ENCODE measurements around the gene BRAF.
A peak's percentile ranks its signal among the peaks of the same experiment; 100 is the strongest.
"Not testable (repeated sequence)": the region's sequence is repeated elsewhere in the genome, so short reads cannot be mapped to it uniquely, and the experiment has no call there.

Gene BRAF

GRCh38 chr7:140918236-140918635, 6.5 kb downstream of the BRAF start:
- no peak for DNase-seq (ENCODE audit: low read depth)

DNA sequence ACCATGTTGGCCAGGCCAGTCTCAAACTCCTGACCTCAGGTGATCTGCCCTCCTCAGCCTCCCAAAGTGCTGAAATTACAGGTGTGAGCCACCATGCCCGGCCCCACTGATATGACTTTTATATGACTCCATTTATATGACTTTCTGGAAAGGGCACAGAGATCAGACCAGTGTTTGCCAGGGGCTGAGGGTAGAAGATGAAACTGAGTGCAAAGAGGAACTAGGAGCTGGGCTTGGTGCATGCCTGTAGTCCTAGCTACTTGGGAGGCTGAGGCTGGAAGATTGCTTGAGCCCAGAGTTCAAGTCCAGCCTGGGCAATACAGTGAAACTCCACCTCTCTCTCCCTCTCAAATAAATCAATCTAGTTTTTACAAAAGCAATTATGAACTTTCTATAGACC, 7.5 kb downstream of the BRAF start:
- DNase-seq (ENCODE audit: low read depth), result no peak

- no peak for DNase-seq (ENCODE audit: low read depth)
Observed at GRCh38 chr7:140915935-140916555, 8.7 kb downstream of the BRAF start.

DNA sequence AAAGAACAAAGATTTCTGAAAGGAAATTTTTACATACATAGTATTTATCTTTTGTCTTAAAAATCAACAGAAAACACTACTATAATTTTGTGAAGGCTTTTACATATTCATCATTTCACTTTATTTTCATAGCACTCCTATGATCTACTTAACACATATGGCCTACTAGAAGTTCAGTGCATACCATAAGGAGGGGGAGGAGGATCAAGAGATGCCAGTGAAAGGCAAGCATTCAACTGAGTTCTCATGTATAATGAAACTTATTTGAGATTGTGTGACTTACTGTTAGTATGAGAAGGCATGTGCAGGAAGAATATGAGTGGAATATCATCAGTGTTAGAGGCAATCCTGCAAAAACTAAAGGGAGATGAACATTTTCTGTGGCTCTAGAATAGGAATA, 10.6 kb downstream of the BRAF start:
- DNase-seq (ENCODE audit: low read depth), result no peak

GRCh38 chr7:140913596-140913928, 11.2 kb downstream of the BRAF start:
- not testable (repeated sequence) for DNase-seq (ENCODE audit: low read depth)

DNA sequence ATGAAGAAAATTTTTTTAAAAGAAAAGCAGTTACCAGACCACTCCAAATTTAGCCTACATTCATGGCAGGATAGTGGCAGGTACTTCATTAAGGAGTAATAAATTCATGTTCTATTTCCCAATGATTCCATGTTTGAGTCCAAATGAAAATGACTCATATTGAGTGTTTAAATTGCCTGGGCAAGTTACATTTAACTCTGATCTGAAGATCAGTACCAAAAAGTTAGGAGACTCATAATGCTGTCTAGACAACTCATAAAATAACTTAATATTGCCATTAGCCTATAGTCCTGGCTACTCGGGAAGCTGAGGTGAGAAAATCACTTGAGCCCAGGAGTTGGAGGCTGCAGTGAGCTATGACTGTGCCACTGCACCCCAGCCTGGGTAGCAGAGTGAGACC, 13.0 kb downstream of the BRAF start:
- DNase-seq (ENCODE audit: low read depth), result no peak

DNA sequence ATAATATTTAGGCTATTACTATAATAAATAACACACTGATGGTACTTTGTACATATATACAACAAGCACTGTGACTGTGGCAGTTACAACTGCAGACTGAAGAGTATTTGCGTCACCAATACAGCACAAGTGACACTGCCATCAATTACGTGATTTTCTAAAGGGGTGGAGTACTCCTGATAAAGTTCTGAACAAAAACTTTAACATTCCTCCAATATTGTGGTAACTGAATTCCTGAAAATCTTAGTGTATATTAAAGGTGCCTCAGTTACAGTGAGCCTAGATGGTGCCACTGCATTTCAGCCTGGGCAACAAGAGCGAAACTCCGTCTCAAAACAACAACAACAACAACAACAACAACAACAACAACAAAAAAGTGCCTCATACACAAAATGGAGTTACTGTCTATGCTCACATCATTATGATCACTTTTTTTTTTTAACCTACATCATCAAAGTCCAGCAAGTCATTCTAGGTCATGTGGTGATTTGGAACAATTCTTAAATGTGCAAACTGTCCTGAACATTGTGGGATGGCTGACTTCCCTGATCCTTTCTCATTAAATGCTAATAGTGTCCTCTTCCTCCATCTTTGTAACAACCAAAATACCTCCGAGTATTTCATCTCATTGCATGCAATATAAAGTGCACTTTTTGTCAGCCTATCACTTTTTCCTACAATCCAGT, 15.1 kb downstream of the BRAF start:
- DNase-seq (ENCODE audit: low read depth), result no peak

- no peak for DNase-seq (ENCODE audit: low read depth)
Observed at GRCh38 chr7:140908361-140908760, 16.4 kb downstream of the BRAF start.

- peak; percentile 76 for DNase-seq (ENCODE audit: low read depth)
Observed at GRCh38 chr7:140903741-140904480, 20.8 kb downstream of the BRAF start.

DNA sequence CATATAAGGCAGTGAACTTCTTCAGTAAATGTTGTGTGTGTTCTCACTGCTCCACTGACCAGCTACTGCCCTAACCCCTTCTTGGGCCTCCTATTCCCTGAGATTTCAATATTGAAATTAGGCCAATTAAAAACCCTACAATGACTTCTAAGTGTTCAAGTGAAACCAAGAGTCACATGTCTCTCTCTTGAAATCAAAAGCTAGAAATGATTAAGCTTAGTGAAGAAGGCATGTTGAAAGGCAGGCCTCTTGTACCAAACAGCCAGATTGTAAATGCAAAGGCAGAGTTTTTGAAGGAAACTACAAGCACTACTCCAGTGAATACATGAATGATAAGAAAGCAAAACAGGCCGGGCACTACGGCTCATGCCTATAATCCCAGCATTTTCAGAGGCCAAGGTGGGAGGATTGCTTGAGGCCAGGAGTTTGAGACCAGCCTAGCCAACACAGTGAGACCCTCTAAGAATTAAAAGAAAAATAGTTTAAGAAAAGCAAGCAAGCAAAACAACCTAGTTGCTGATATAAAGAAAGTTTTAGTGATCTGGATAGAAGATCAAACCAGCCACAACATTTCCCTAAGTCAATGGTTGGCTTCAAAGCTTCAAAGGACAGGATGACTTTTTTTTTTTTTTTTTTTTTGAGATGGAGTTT, 22.3 kb downstream of the BRAF start:
- DNase-seq (ENCODE audit: low read depth), result no peak

- no peak for DNase-seq (ENCODE audit: low read depth)
Observed at GRCh38 chr7:140901941-140902302, 22.8 kb downstream of the BRAF start.

DNA sequence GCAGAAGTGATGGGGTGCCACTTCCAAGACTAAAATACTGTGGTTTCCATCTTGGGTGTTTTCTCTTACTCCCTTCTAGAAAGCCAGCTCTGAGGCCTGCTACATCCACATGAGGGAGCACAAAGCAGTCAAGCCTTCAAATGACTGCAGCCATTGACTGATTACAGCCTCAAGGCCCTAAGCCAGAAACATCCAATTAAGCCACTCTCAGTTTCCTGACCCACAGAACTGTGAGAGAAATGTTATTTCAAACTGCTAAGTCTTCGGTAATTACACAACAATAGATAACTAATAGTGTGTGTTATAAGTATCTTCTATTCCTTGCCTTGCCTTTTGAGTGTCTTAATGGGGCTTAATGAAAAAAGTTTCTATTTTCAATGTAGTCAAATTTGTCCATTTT, 24.8 kb downstream of the BRAF start:
- no peak for DNase-seq (ENCODE audit: low read depth)

DNA sequence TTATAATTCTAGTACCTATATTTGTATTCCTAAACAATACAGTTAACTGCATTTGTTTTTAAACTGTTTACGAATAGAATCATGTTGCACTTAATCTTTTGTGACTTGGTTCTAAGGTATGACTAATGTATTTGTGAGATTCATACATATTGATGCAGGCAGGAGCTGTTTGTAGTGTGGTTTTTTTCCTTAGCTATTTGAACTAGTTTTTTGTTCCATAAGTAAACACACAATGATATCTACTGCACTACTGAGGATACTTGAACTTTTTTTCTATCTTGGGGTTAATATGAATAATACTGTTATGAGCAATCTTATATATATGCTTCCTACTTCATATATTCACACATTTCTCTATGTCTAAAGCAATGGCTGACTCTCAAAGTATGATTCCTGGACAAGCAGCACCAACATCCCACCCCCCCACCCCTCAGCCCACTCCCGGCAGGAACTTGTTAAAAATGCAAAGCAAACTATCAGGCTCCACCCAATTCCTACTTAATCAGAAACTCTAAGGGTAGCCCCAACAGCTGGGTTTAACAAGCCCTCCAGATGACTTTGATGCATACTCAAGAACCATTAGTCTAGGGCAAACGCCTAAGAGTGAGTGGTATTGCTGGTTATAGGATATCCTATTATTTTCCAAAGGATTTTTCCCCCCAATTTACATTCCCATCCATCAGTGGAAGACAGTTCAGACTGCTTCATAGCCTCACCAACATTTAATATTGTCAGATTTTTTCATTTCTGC, 25.8 kb downstream of the BRAF start:
- no peak for DNase-seq (ENCODE audit: low read depth)

DNA sequence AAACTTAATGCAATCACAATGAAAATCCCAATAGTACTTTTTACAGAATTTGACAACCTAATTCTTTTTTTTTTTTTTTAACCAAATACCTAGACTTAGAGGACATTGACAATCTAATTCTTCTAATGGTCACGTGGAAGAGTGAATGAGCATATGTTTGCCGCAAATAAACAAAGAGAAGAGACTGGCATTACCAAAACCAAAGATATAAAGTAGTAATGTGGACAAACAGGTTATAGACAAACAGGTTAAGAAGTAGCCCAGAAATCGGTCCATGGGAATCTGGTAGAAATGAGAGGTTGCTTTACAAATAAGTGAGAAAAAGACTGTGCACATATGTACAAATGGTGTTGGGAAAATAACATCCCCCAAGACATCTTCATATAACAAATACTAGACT, 27.7 kb downstream of the BRAF start:
- DNase-seq (ENCODE audit: low read depth), result no peak

DNA sequence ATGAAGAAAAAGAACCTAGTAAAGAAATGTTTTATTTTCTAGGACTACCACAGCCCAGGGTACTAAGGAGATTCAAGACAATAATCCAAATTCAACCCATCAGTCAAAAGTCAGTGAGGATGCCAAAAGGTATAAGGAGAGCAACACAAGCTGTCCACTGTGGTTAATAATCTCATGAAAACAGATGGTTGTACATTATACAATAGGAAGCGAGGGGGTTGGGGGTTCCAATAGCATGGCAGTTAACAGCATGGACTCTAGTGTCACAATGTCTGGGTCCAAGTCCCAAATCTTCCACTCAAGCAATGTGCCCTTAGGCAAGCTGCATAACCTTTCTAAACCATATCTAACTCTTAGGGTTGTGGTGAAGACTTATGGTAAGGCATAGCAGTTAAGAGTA, 35.1 kb downstream of the BRAF start:
- no peak for DNase-seq (ENCODE audit: low read depth)

DNA sequence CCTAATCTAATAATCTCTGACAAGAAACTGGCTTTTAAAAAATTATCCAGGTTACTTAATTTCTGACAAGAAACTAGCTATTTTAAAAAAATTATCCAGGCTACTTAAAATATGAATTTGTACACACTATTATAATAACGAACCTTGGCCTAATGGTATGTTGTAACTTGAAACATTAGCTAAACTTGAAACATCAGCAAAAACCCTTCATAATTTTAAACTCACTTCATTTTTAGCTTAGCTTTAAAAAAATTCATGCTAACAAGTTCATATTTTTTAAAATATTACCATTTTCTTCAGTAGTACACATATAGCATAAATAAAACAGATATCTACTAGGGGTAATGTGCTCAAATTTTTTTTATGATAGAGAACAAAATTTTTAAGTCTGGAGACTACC, 35.6 kb downstream of the BRAF start:
- DNase-seq (ENCODE audit: low read depth), result no peak

- DNase-seq (ENCODE audit: low read depth), result no peak
Observed at GRCh38 chr7:140888087-140888486, 36.6 kb downstream of the BRAF start.

DNA sequence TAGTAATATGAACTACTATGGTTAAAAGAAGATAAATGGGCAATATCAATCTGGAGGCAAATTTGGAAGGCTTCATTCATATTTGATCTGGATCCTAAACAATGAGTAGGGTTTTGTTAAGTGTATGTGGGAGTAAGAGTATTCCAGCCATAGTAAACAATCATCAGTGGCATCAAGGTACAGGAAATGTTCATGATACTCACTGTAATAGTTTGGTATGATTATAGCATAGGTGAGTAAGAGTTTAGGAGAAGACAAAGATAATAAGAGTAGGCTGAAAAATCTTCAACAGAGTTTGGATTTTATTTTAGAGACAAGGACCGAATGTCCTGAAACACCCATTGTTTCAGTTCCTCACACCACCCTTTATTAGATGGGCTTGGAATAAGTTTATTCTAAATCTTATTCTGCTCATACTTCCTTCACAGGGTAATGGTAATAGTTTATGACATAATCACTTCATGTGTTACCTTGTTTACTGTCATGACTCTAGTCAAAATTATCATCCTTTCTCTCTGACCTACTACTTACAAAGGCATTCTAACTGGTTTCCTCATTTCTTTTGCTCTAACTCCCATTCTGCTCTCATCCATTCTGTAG, 38.9 kb downstream of the BRAF start:
- DNase-seq (ENCODE audit: low read depth), result no peak

DNA sequence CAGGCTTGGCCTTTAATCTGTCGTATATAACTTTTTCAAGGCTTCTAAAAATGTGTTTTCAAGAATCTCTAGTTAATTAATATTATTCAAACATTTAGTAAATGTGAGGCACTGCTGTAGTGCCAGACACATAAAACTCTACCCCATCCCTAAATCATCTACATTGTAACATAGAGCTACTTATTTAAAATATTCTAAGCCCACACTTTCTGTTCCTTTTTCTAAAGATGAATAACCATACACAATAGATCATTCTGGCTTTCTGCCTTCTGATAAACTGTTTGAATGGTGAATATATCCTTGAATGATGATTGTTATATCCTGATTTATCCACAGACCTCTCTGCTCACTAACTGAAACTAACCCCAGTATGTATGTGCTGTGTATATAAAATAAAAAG, 41.4 kb downstream of the BRAF start:
- no peak for DNase-seq (ENCODE audit: low read depth)

GRCh38 chr7:140882834-140883233, 41.9 kb downstream of the BRAF start:
- DNase-seq (ENCODE audit: low read depth), result not testable (repeated sequence)

GRCh38 chr7:140881507-140882228, 43.1 kb downstream of the BRAF start:
- DNase-seq (ENCODE audit: low read depth), result no peak

DNA sequence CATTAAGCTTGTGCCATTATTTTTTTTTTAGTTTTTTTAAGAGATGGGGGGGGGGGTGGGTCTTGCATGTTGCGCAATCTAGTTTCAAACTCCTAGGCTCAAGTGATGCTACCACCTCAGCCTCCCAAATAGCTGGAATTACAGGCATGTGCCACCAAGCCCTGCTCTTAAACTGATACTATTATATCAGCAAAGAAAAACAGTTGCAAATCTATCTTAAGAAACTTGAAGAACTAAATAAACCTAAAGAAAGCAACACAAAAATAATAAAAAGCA, 47.5 kb downstream of the BRAF start:
- DNase-seq (ENCODE audit: low read depth), result no peak
